ENCODE data around the gene FNTB. TPM values are rescaled to one million over a fixed set of nuclear protein-coding genes. Genes with fewer than 3 reads are reported as not detected.

Gene FNTB
- total RNA-seq, 1 experiment from 2014 or later = 20.7 TPM

DNA sequence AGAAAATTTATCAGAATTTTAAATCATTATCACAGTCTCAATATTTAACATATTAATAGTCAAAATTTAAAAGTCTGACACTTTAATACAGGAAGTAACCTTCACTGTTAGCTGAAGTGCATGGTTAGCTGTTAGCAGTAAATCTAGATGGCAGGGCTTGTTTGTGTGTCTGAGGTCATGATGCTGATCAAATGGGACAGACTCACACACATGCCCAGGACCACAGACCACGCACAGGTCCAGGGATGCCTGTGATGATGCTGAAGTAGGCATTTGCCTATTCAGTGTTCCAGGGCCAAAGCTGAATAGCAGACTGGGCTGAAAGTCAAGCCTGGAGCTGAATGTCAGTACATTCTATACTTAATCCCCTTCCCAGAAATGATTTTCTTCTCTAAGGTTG lies 20.5 kb downstream of the FNTB start:
- Histone ChIP-seq H2BK15ac (ENCODE audit: low read depth, low read length) (no peak overlapping the region), H3K4me2 (ENCODE audit: insufficient read depth, insufficient read length, low read length) (no peak overlapping the region), H2BK12ac (ENCODE audit: insufficient read length, low read depth, low read length) (no peak overlapping the region), H4K5ac (ENCODE audit: insufficient read length, low read depth, low read length) (no peak overlapping the region), H2AFZ (ENCODE audit: low read length) (no peak overlapping the region), H3K9me3 (ENCODE audit: control insufficient read depth, low read depth, low read length) (no peaks in the 10 kb centered on the region), H3K4ac (ENCODE audit: low read depth, low read length) (no peak overlapping the region), H2BK20ac (ENCODE audit: low read depth, low read length, poor library complexity, severe bottlenecking) (no peak overlapping the region), H3T11ph (ENCODE audit: low read length) (no peak overlapping the region), H4K91ac (ENCODE audit: insufficient read length, low read depth, low read length) (no peak overlapping the region), H2BK120ac (ENCODE audit: low read depth, low read length, poor library complexity, severe bottlenecking) (no peak overlapping the region), H3K23me2 (ENCODE audit: insufficient read length, low read depth, low read length, poor library complexity, severe bottlenecking) (no peaks in the 10 kb centered on the region), H3K79me2 (ENCODE audit: insufficient read depth, low read length) (no peaks in the 10 kb centered on the region), H2BK5ac (ENCODE audit: insufficient read length, low read length) (no peak overlapping the region), H4K20me1 (ENCODE audit: control insufficient read depth, insufficient read depth, insufficient read length) (no peaks in the 10 kb centered on the region), H4K8ac (replicated peaks; ENCODE audit: insufficient read length, low read depth, low read length) (no peak overlapping the region), H3K14ac (ENCODE audit: insufficient read depth, low read length) (no peak overlapping the region), H2AK5ac (ENCODE audit: insufficient read length, low read length) (no peak overlapping the region), H3K79me1 (ENCODE audit: insufficient read depth, low read depth, low read length, poor library complexity, severe bottlenecking) (no peaks in the 10 kb centered on the region), H3K27ac (ENCODE audit: insufficient read length, low read depth, low read length) (no peak overlapping the region), H3K9ac (ENCODE audit: extremely low read depth, insufficient read length, low read length) (no peak overlapping the region), H3K18ac (ENCODE audit: insufficient read length, low read depth, low read length) (no peak overlapping the region), H3K27me3 (ENCODE audit: insufficient read depth, low read length) (no peaks in the 10 kb centered on the region), H3K23ac (ENCODE audit: insufficient read length, low read depth, low read length) (no peak overlapping the region), H3K56ac (ENCODE audit: insufficient read length, low read depth, low read length) (no peak overlapping the region), H3K4me1 (ENCODE audit: insufficient read depth, low read length) (peaks cover 4% of the 10 kb centered on the region; the same call in 1 of the 2 replicates)
- Mint-ChIP-seq H3K4me3 (no peak overlapping the region), H3K27me3 (ENCODE audit: low read depth) (no peaks in the 10 kb centered on the region), H3K27ac (no peak overlapping the region), H3K4me1 (peaks cover 15 to 30% of the 10 kb centered on the region in 2 experiments), H3K36me3 (ENCODE audit: insufficient read depth in 1 of 3, low read depth in 3 of 3) (peaks cover 0 to 26% (median 0%) of the 10 kb centered on the region in 3 experiments; a peak in 2 of 7 replicates), H3K9me3 (no peaks in the 10 kb centered on the region)
- no CpG with 5 or more reads among the region's 1 CpG for WGBS (ENCODE audit: extremely low coverage, insufficient read length, low lambda C conversion rate)
- DNase-seq = no peak
- TF ChIP-seq, protein P1, sequence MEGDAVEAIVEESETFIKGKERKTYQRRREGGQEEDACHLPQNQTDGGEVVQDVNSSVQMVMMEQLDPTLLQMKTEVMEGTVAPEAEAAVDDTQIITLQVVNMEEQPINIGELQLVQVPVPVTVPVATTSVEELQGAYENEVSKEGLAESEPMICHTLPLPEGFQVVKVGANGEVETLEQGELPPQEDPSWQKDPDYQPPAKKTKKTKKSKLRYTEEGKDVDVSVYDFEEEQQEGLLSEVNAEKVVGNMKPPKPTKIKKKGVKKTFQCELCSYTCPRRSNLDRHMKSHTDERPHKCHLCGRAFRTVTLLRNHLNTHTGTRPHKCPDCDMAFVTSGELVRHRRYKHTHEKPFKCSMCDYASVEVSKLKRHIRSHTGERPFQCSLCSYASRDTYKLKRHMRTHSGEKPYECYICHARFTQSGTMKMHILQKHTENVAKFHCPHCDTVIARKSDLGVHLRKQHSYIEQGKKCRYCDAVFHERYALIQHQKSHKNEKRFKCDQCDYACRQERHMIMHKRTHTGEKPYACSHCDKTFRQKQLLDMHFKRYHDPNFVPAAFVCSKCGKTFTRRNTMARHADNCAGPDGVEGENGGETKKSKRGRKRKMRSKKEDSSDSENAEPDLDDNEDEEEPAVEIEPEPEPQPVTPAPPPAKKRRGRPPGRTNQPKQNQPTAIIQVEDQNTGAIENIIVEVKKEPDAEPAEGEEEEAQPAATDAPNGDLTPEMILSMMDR (conservative IDR thresholded peaks at IDR 0.05) = no peak

Measured in H9 (cell line).